Mammary epithelial cell (primary cell): Measurements from ENCODE around the gene ARRDC1.

Source experiments
- EZH2 ChIP-seq: IDR thresholded peaks from 2 replicates; pipeline ENCODE4 v1.6.1; 2012; ENCODE audit warnings: low read length, inconsistent platforms, borderline replicate concordance
- TF ChIP-seq, protein P1 (sequence below), 2 donors: IDR thresholded peaks in 1 of 2; conservative IDR thresholded peaks in 1 of 2; 2 replicates each; pipeline ENCODE4 v1.5.1; 2011 to 2012; ENCODE audit warnings: inconsistent platforms in 2 of 2, low read length in 2 of 2, mild to moderate bottlenecking in 2 of 2, control low read depth in 1 of 2, low read depth in 1 of 2; ENCODE audit not compliant: insufficient read depth in 1 of 2; ENCODE audit errors: extremely low read depth in 1 of 2

DNA sequence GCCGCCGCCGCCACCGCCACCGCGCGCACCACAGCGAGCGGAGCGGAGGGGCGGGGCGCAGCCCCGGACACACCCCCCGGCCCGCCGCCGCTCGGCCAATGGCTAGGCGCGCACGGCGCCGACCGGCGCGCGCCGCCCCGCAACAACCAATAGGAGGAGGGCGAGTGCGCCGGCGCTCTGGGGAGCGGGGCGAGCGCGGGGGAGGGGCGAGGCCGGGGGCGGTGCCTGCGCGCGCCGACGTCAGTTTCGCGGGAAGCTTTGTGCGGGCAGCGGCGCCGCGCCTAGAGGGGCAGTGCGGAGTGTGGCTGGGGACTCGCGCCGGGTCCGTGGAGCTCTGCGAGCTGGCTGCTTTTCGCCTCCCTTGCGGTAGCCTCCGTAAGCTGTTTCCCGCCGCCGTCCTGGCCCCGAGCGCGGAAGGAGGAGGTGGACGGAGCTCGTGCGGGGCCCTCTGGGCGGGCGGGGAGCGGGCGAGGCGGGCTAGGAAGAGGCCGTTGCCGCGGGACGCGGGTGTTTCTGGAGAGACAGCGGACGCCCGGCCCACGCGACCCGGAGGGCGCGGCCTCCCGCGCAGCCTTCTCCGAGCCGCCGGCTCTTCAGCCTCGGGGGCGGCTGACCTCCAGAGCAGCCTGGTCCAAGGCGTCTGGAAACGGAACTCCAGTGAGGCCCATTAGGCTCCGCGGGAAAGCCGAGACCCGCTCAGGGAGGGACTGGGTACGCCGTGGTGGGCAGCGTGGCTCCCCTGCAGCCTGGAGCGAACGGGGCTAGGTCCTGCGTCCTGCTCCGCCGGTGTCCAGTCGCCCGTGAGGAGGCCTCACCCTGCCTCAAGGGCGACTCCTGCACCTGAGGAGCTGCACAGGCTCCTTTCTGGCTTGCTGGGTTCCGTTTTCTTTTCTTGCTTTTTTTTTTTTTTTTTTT, 14.8 kb upstream of the ARRDC1 start, which contains the start of gene ZMYND19:
- TF ChIP-seq, protein P1, sequence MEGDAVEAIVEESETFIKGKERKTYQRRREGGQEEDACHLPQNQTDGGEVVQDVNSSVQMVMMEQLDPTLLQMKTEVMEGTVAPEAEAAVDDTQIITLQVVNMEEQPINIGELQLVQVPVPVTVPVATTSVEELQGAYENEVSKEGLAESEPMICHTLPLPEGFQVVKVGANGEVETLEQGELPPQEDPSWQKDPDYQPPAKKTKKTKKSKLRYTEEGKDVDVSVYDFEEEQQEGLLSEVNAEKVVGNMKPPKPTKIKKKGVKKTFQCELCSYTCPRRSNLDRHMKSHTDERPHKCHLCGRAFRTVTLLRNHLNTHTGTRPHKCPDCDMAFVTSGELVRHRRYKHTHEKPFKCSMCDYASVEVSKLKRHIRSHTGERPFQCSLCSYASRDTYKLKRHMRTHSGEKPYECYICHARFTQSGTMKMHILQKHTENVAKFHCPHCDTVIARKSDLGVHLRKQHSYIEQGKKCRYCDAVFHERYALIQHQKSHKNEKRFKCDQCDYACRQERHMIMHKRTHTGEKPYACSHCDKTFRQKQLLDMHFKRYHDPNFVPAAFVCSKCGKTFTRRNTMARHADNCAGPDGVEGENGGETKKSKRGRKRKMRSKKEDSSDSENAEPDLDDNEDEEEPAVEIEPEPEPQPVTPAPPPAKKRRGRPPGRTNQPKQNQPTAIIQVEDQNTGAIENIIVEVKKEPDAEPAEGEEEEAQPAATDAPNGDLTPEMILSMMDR (conservative IDR thresholded peaks at IDR 0.05 in 1 of 2, IDR thresholded peaks at IDR 0.05 in 1 of 2; ENCODE audit: extremely low read depth in 1 of 2, insufficient read depth in 1 of 2, low read depth in 1 of 2, low read length in 2 of 2) = no peak
- no peak for TF ChIP-seq EZH2
